ENCODE data around the gene PGGHG. TPM values are rescaled to one million over a fixed set of nuclear protein-coding genes. Genes with fewer than 3 reads are reported as not detected.
"Not testable (repeated sequence)": the region's sequence is repeated elsewhere in the genome, so short reads cannot be mapped to it uniquely, and the experiment has no call there.

PGGHG gene
- total RNA-seq, 2 experiments from 2014 or later = 641 to 664 TPM

- not testable (repeated sequence) for H3K27me3 Mint-ChIP-seq, H3K9me3 Mint-ChIP-seq, H3K4me3 Mint-ChIP-seq
- ATAC-seq (ENCODE audit: low read depth) = peak; percentile 8
- Mint-ChIP-seq H3K4me1 (peaks cover 25% of the 10 kb centered on the region), H3K27ac (peak overlapping the region; percentile 77), H3K36me3 (peaks cover 45% of the 10 kb centered on the region)
- POLR2A ChIA-PET = interaction anchor here (1.3 to 7.2 kb wide), 13 partner anchors 9 to 68 kb away, joined by 4 to 200 read pairs (median 33); partner anchors contain the start of genes IFITM2, IFITM5, NLRP6 and PGGHG
- peak; percentile 71 for DNase-seq
Measured at GRCh38 chr11:318405-319120, 29.6 kb downstream of the PGGHG start.

DNA sequence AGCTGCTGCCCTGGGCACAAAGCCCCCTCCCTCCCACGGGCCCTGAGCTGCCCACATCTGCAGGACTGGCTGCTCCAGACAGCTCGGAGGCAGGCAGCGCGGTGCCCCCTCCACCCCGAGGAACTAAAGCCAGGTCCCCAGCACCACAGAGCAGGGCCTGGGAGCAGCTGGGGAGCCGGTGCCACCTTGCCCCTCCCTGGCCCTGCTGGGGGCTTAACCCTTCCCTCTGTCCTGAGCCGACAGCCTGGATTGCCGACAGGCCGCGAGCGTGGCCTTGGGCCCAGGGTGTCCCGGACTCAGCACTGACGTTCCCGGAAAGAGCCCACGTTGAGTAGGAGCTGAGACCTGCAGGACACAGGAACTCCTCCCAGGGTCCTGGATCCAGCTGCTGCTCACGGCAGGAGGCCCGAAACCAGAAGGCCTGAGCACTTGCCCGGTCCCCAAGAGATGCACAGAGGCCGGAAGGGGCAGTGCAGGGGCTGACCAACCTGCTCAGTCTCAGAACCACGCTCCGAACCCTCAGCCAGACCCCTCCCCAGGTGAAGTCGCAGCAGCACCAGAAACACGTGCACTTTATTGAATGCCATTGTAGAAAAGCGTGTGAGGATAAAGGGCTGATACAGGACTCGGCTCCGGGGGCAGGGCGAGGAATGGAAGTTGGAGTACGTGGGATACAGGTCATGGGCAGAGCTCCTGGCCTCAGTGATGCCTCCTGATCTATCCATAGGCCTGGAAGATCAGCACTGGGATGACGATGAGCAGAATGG is 30.4 kb downstream of the PGGHG start:
- H3K27me3 Mint-ChIP-seq, H3K9me3 Mint-ChIP-seq: not testable (repeated sequence)
- Mint-ChIP-seq H3K36me3 (peaks cover 38% of the 10 kb centered on the region), H3K4me3 (peak overlapping the region; percentile 84), H3K27ac (peak overlapping the region; percentile 93), H3K4me1 (peaks cover 26% of the 10 kb centered on the region)
- POLR2A ChIA-PET = interaction anchor here (0.7 to 3.2 kb wide), 14 partner anchors 8 to 500 kb away, joined by 3 to 45 read pairs (median 4); partner anchors contain the start of genes IFITM2 and NLRP6
- peak; percentile 73 for DNase-seq
- peak; percentile 14 for ATAC-seq (ENCODE audit: low read depth)

DNA sequence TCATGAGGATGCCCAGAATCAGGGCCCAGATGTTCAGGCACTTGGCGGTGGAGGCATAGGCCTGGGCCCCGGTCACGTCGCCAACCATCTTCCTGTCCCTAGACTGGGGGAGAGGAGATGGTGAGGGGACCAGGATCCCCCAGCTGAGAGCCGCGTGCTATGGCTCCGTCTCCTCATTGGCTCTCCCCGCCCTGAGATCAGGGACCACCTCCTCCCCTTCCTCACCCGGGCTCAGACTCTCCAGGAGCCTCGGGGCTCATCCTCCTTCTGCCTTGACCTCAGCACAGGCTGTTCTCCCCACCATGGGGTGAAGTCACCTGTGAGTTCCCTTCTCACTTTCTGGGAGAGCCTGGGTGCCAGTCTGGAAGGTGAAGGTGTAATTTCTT is 31.0 kb downstream of the PGGHG start:
- POLR2A ChIA-PET = interaction anchor here (0.7 to 3.2 kb wide), 14 partner anchors 8 to 499 kb away, joined by 3 to 45 read pairs (median 4); partner anchors contain the start of genes IFITM2 and NLRP6
- peak; percentile 20 for ATAC-seq (ENCODE audit: low read depth)

GRCh38 chr11:324156-324555 is 35.2 kb downstream of the PGGHG start:
- Mint-ChIP-seq H3K4me1 (peaks cover 48% of the 10 kb centered on the region), H3K9me3 (no peaks in the 10 kb centered on the region), H3K27ac (peak overlapping the region; percentile 67), H3K4me3 (peak overlapping the region; percentile 69), H3K36me3 (peaks cover 9% of the 10 kb centered on the region), H3K27me3 (no peaks in the 10 kb centered on the region)
- POLR2A ChIA-PET = interaction anchor here (0.8 to 6.2 kb wide), 8 partner anchors 12 to 126 kb away, joined by 3 to 71 read pairs (median 4); partner anchors contain the start of genes PTDSS2 and SIGIRR
- ATAC-seq (ENCODE audit: low read depth) (no peak), DNase-seq (peak; percentile 26)

More for the DNA sequence above, 31.0 kb downstream of the PGGHG start:
- not testable (repeated sequence) for DNase-seq, H3K9me3 Mint-ChIP-seq, H3K27me3 Mint-ChIP-seq
- H3K36me3 Mint-ChIP-seq = peaks cover 32% of the 10 kb centered on the region
- H3K4me3 Mint-ChIP-seq = peak overlapping the region; percentile 84
- peak overlapping the region; percentile 93 for H3K27ac Mint-ChIP-seq
- H3K4me1 Mint-ChIP-seq = peaks cover 31% of the 10 kb centered on the region

GRCh38 chr11:324593-325517 is 35.9 kb downstream of the PGGHG start:
- peak; percentile 30 for DNase-seq
- H3K27me3 Mint-ChIP-seq; ATAC-seq (ENCODE audit: low read depth); H3K9me3 Mint-ChIP-seq; H3K36me3 Mint-ChIP-seq: not testable (repeated sequence)
- H3K27ac Mint-ChIP-seq = peak overlapping the region; percentile 67
- peaks cover 53% of the 10 kb centered on the region for H3K4me1 Mint-ChIP-seq
- POLR2A ChIA-PET = interaction anchor here (0.6 to 6.2 kb wide), 10 partner anchors 8 to 126 kb away, joined by 3 to 71 read pairs (median 4); partner anchors contain the start of genes PTDSS2 and SIGIRR
- peak overlapping the region; percentile 69 for H3K4me3 Mint-ChIP-seq

DNA sequence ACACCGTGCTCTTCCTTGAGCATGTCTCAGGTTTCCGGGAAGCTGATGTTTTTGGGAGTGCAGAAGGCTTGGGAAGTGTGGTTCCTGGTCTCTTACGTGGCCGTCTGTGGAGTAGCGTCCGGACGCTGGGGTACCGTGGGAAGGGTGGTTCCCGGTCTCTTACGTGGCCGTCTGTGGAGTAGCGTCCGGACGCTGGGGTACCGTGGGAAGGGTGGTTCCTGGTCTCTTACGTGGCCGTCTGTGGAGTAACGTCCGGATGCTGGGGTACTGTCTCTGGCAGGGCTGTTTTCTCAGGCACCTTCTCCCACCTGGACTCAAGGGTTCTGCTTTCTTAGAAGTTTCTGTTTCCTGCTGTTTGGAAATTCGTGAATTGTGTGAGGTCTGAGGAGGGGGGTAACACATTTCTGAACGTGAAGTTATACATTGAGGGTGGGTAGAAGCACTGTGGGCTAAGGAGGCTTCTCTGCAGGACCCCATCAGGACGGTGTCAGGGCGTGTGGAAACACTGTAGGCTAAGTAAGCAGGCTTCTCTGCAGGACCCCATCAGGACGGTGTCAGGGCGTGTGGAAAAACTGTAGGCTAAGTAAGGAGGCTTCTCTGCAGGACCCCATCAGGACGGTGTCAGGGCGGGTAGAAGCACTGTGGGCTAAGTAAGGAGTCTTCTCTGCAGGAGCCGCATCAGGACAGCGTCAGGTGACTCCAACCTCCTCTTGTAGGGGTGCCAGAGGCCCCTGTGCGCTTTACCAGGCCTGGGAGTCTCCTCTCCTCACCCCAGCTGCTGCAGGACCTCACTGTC is 37.1 kb downstream of the PGGHG start:
- peaks cover 58% of the 10 kb centered on the region for H3K4me1 Mint-ChIP-seq
- peak; percentile 7 for ATAC-seq (ENCODE audit: low read depth)
- H3K4me3 Mint-ChIP-seq = peak overlapping the region; percentile 86
- peaks cover 1% of the 10 kb centered on the region for H3K36me3 Mint-ChIP-seq
- POLR2A ChIA-PET = interaction anchor here (0.6 to 6.2 kb wide), 14 partner anchors 9 to 123 kb away, joined by 3 to 103 read pairs (median 9); partner anchors contain the start of genes IFITM1, IFITM2 and NLRP6
- H3K27me3 Mint-ChIP-seq = no peaks in the 10 kb centered on the region
- H3K9me3 Mint-ChIP-seq = no peaks in the 10 kb centered on the region
- peak; percentile 22 for DNase-seq
- H3K27ac Mint-ChIP-seq = peak overlapping the region; percentile 100

DNA sequence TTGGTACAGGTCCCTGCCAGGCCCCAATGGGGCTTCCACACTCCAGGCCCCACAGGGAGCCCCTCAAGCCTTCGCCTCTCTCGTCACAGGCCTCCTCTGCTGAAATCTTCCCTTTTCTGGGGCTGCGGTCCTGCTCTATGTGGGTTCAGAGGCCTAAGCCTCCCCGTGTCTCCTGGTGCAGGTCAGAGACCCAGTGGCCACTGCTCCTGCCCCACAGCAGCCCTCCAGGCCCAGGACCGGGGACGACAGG is 37.6 kb downstream of the PGGHG start:
- DNase-seq (peak; percentile 66), ATAC-seq (ENCODE audit: low read depth) (peak; percentile 6)
- Mint-ChIP-seq H3K4me1 (peaks cover 63% of the 10 kb centered on the region), H3K27me3 (no peaks in the 10 kb centered on the region), H3K9me3 (no peaks in the 10 kb centered on the region), H3K4me3 (peak overlapping the region; percentile 86), H3K36me3 (peaks cover 4% of the 10 kb centered on the region), H3K27ac (peak overlapping the region; percentile 100)
- POLR2A ChIA-PET = interaction anchor here (1.0 to 6.2 kb wide), 11 partner anchors 10 to 123 kb away, joined by 4 to 103 read pairs (median 9); partner anchors contain the start of genes IFITM1, IFITM2 and NLRP6

GRCh38 chr11:326842-327580 is 38.1 kb downstream of the PGGHG start:
- ATAC-seq (ENCODE audit: low read depth) (peak; percentile 62), DNase-seq (peak; percentile 77)
- Mint-ChIP-seq H3K9me3 (peaks cover 1% of the 10 kb centered on the region), H3K36me3 (peaks cover 6% of the 10 kb centered on the region), H3K27ac (peak overlapping the region; percentile 100), H3K27me3 (no peaks in the 10 kb centered on the region), H3K4me3 (peak overlapping the region; percentile 86), H3K4me1 (peaks cover 68% of the 10 kb centered on the region)
- POLR2A ChIA-PET = interaction anchor here (0.8 to 6.2 kb wide), 15 partner anchors 11 to 122 kb away, joined by 3 to 103 read pairs (median 8); partner anchors contain the start of genes IFITM1, IFITM2, NLRP6 and PGGHG

GRCh38 chr11:327581-327923 is 38.6 kb downstream of the PGGHG start:
- Mint-ChIP-seq H3K4me1 (peaks cover 69% of the 10 kb centered on the region), H3K36me3 (peaks cover 9% of the 10 kb centered on the region), H3K9me3 (peaks cover 1% of the 10 kb centered on the region)

GRCh38 chr11:328012-328411 is 39.1 kb downstream of the PGGHG start:
- POLR2A ChIA-PET = interaction anchor here (0.8 to 6.2 kb wide), 10 partner anchors 12 to 45 kb away, joined by 3 to 103 read pairs (median 11); partner anchors contain the start of genes IFITM1, IFITM2 and PGGHG
- DNase-seq (peak; percentile 32), ATAC-seq (ENCODE audit: low read depth) (no peak)
- H3K4me3 Mint-ChIP-seq = no peak overlapping the region
- H3K4me1 Mint-ChIP-seq = peaks cover 73% of the 10 kb centered on the region
- H3K36me3 Mint-ChIP-seq = peaks cover 13% of the 10 kb centered on the region
- H3K27ac Mint-ChIP-seq = peak overlapping the region; percentile 64
- peaks cover 1% of the 10 kb centered on the region for H3K9me3 Mint-ChIP-seq
- H3K27me3 Mint-ChIP-seq = no peaks in the 10 kb centered on the region

More at GRCh38 chr11:327581-327923, 38.6 kb downstream of the PGGHG start:
- peak overlapping the region; percentile 100 for H3K27ac Mint-ChIP-seq
- no peak for ATAC-seq (ENCODE audit: low read depth)
- POLR2A ChIA-PET = interaction anchor here (0.8 to 6.2 kb wide), 13 partner anchors 11 to 122 kb away, joined by 3 to 103 read pairs (median 9); partner anchors contain the start of genes IFITM1, IFITM2, NLRP6 and PGGHG
- DNase-seq = no peak
- peak overlapping the region; percentile 86 for H3K4me3 Mint-ChIP-seq
- H3K27me3 Mint-ChIP-seq = no peaks in the 10 kb centered on the region

- H3K9me3 Mint-ChIP-seq; ATAC-seq (ENCODE audit: low read depth); H3K27me3 Mint-ChIP-seq: not testable (repeated sequence)
- POLR2A ChIA-PET = interaction anchor here (0.7 to 5.6 kb wide), 11 partner anchors 9 to 121 kb away, joined by 4 to 103 read pairs (median 14); partner anchors contain the start of genes BET1L, IFITM1 and RIC8A
- peak; percentile 30 for DNase-seq
- H3K4me1 Mint-ChIP-seq = peaks cover 74% of the 10 kb centered on the region
- peak overlapping the region; percentile 89 for H3K27ac Mint-ChIP-seq
- H3K4me3 Mint-ChIP-seq = peak overlapping the region; percentile 62
- H3K36me3 Mint-ChIP-seq = peaks cover 15% of the 10 kb centered on the region
Measured at GRCh38 chr11:328516-329100, 39.7 kb downstream of the PGGHG start.

Data from activated naive CD8-positive, alpha-beta T cell treated with anti-CD3 and anti-CD28 coated beads, Interleukin-2, amount 10 ng/mL, durations not matched to agents 7 days and 5 days (primary cell).